Loucy (cell line): ENCODE data around the gene POGLUT2.
A peak's percentile ranks its signal among the peaks of the same experiment; 100 is the strongest.

ENCODE experiments used
- H2AFZ ChIP-seq: fragments of 200-600 bp; sonication (generic); 2 replicates; pipeline ENCODE4 v1.6.0; 2016; ENCODE audit warnings: antibody characterized with exemption, mild to moderate bottlenecking, low read length, moderate library complexity
- H3F3A ChIP-seq: fragments of 200-600 bp; 2 replicates; pipeline ENCODE4 v1.6.0; 2016; ENCODE audit warnings: antibody characterized with exemption, low read depth, mild to moderate bottlenecking
- H3K27me3 ChIP-seq: fragments of 200-600 bp; sonication (generic); 2 replicates; pipeline ENCODE4 v1.6.1; 2014; ENCODE audit warnings: low read length, mild to moderate bottlenecking; ENCODE audit not compliant: insufficient read depth, poor library complexity, severe bottlenecking
- H3K36me3 ChIP-seq: fragments of 200-600 bp; sonication (generic); 2 replicates; pipeline ENCODE4 v1.6.1; 2016; ENCODE audit warnings: low read length; ENCODE audit not compliant: insufficient read depth
- H3K4me1 ChIP-seq: fragments of 200-600 bp; sonication (generic); 2 replicates; pipeline ENCODE4 v1.5.1; 2014; ENCODE audit warnings: low read length, mild to moderate bottlenecking; ENCODE audit not compliant: insufficient read depth, poor library complexity, severe bottlenecking
- H3K4me2 ChIP-seq: fragments of 200-600 bp; sonication (generic); 2 replicates; pipeline ENCODE4 v1.6.0; 2014; ENCODE audit warnings: antibody characterized with exemption, low read length, low read depth, mild to moderate bottlenecking; ENCODE audit not compliant: poor library complexity, severe bottlenecking
- H3K4me3 ChIP-seq: fragments of 200-600 bp; sonication (generic); 2 replicates; pipeline ENCODE4 v1.5.1; 2014; ENCODE audit warnings: low read length, mild to moderate bottlenecking, mixed read lengths; ENCODE audit not compliant: poor library complexity, severe bottlenecking
- H3K79me2 ChIP-seq: fragments of 200-600 bp; sonication (generic); 2 replicates; pipeline ENCODE4 v1.6.1; 2014; ENCODE audit warnings: low read length; ENCODE audit not compliant: insufficient read depth
- H3K9ac ChIP-seq: fragments of 200-600 bp; sonication (generic); 2 replicates; pipeline ENCODE4 v1.6.0; 2014; ENCODE audit warnings: mild to moderate bottlenecking, low read depth, low read length, moderate library complexity; ENCODE audit not compliant: poor library complexity, severe bottlenecking
- H3K9me2 ChIP-seq: fragments of 200-600 bp; sonication (generic); replicated peaks from 2 replicates; pipeline ENCODE4 v1.6.1; 2016; ENCODE audit warnings: low read depth, low read length, mixed read lengths
- H3K9me3 ChIP-seq: fragments of 200-600 bp; sonication (generic); 2 replicates; pipeline ENCODE4 v1.6.1; 2014; ENCODE audit warnings: mild to moderate bottlenecking, antibody characterized with exemption, low read length, low read depth; ENCODE audit not compliant: insufficient read depth
- H4K20me1 ChIP-seq: fragments of 200-600 bp; sonication (generic); 2 replicates; pipeline ENCODE4 v1.6.0; 2014; ENCODE audit warnings: antibody characterized with exemption, low read length, mild to moderate bottlenecking; ENCODE audit not compliant: insufficient read depth, poor library complexity, severe bottlenecking
- CTCF ChIP-seq: fragments of 200-600 bp; sonication (generic); conservative IDR thresholded peaks from 2 replicates; pipeline ENCODE4 v1.5.1; 2014; ENCODE audit warnings: mild to moderate bottlenecking, antibody characterized with exemption, low read length
- EZH2phosphoT487 ChIP-seq: fragments of 200-600 bp; IDR thresholded peaks from 2 replicates; pipeline ENCODE4 v1.6.1; 2018; ENCODE audit warnings: antibody characterized with exemption, mild to moderate bottlenecking, moderate library complexity, borderline replicate concordance

The POGLUT2 gene

GRCh38 chr13:102770435-102770834, 28.3 kb downstream of the POGLUT2 start:
- no peaks in the 10 kb centered on the region for H3K36me3 ChIP-seq
- H3F3A ChIP-seq = peaks cover 4% of the 10 kb centered on the region; the same call in 1 of the 2 replicates
- peaks cover 27% of the 10 kb centered on the region for H3K4me1 ChIP-seq
- H3K4me2 ChIP-seq = peak overlapping the region; percentile 89
- no peak overlapping the region for H2AFZ ChIP-seq
- H3K9ac ChIP-seq = no peak overlapping the region
- no peak for TF ChIP-seq CTCF
- no peak for TF ChIP-seq EZH2phosphoT487
- no peak overlapping the region for H3K4me3 ChIP-seq
- H3K9me2 ChIP-seq = no peaks in the 10 kb centered on the region
- H3K79me2 ChIP-seq = peaks cover 36% of the 10 kb centered on the region
- H3K9me3 ChIP-seq = no peaks in the 10 kb centered on the region
- no peaks in the 10 kb centered on the region for H3K27me3 ChIP-seq
- H4K20me1 ChIP-seq = no peaks in the 10 kb centered on the region

- Histone ChIP-seq H3K4me2 (peak overlapping the region; percentile 0), H3K27me3 (no peaks in the 10 kb centered on the region), H3F3A (peaks cover 4% of the 10 kb centered on the region; the same call in 1 of the 2 replicates), H3K9me3 (no peaks in the 10 kb centered on the region), H3K79me2 (peaks cover 36% of the 10 kb centered on the region), H3K36me3 (no peaks in the 10 kb centered on the region), H3K9ac (no peak overlapping the region), H4K20me1 (no peaks in the 10 kb centered on the region), H3K4me1 (peaks cover 27% of the 10 kb centered on the region), H2AFZ (no peak overlapping the region), H3K9me2 (no peaks in the 10 kb centered on the region), H3K4me3 (no peak overlapping the region)
- TF ChIP-seq CTCF (peak; percentile 42), EZH2phosphoT487 (no peak)
Observed at GRCh38 chr13:102769679-102770078, 29.1 kb downstream of the POGLUT2 start.

- H2AFZ ChIP-seq = no peak overlapping the region
- H3K9me3 ChIP-seq = no peaks in the 10 kb centered on the region
Observed at GRCh38 chr13:102768909-102769308, 29.9 kb downstream of the POGLUT2 start.

More at GRCh38 chr13:102768909-102769308, 29.9 kb downstream of the POGLUT2 start:
- Histone ChIP-seq H3F3A (peaks cover 4% of the 10 kb centered on the region; the same call in 1 of the 2 replicates), H3K36me3 (no peaks in the 10 kb centered on the region), H3K4me3 (no peak overlapping the region), H3K9me2 (no peaks in the 10 kb centered on the region), H3K4me1 (peaks cover 27% of the 10 kb centered on the region), H3K79me2 (peaks cover 36% of the 10 kb centered on the region), H3K4me2 (no peak overlapping the region), H3K9ac (no peak overlapping the region), H3K27me3 (no peaks in the 10 kb centered on the region), H4K20me1 (no peaks in the 10 kb centered on the region)
- TF ChIP-seq CTCF (no peak), EZH2phosphoT487 (no peak)
